K562 (cell line): Measurements from ENCODE around the gene KLHL6. TPM values are rescaled to one million over a fixed set of nuclear protein-coding genes. Genes with fewer than 3 reads are reported as not detected.
A peak's percentile ranks its signal among the peaks of the same experiment; 100 is the strongest.

Experiments used
- ATAC-seq: fragments of 200-7000 bp; cut with Tn5 transposase; 3 replicates; pipeline ENCODE4 v1.9.1; 2020; ENCODE audit warnings: moderate library complexity
- BruUV-seq: library from RNA; stranded (reverse); fragments of 400-500 nt; replicated peaks from 2 replicates; lab custom pipeline; 2021; lab: Mats Ljungman, UMichigan
- CTCF ChIA-PET: fragments of 300-600 bp; formaldehyde crosslinking; extraction: SDS; loops from one replicate; lab custom pipeline; 2021; ENCODE audit warnings: low intra/inter-chr PET ratio; lab: Yijun Ruan, JAX
- POLR2A ChIA-PET: fragments of 300-600, 350-650 bp; sonication (Branson Sonifier 250); formaldehyde crosslinking; extraction: SDS; loops from one replicate; lab custom pipeline; 2021; ENCODE audit warnings: antibody characterized with exemption, inconsistent platforms; lab: Yijun Ruan, JAX
- DNase-seq, 4 experiments: peaks; one replicate each; pipeline versions ENCODE4 v3.0.0 to v3.0.0-alpha.2; 2011 to 2018; ENCODE audit warnings: low spot score in 3 of 4, mixed read lengths in 3 of 4; ENCODE audit errors: extremely low read depth in 1 of 4
- FAIRE-seq: peaks from 2 replicates; lab custom pipeline; 2011; peaks lifted over from hg19 to GRCh38; lab: Jason Lieb, UNC
- H2AFZ ChIP-seq: 2 replicates; pipeline ENCODE4 v1.6.0; 2011; ENCODE audit warnings: low read depth, low read length, control low read depth, inconsistent platforms
- H3K27ac ChIP-seq: fragments of 200-600 bp; 3 replicates; pipeline ENCODE4 v1.8.0; 2011; ENCODE audit warnings: low read depth, mild to moderate bottlenecking, control low read depth, inconsistent platforms, low read length, moderate library complexity, mixed read lengths; ENCODE audit errors: extremely low read depth
- H3K27me3 ChIP-seq, 2 experiments: fragments of 300-600 bp in 1 of 2; 2 replicates in 1 of 2; 3 replicates in 1 of 2; pipeline versions ENCODE4 v1.6.0 to v1.8.0; 2011; ENCODE audit warnings: inconsistent platforms in 2 of 2, low read length in 2 of 2, mild to moderate bottlenecking in 1 of 2, mixed read lengths in 1 of 2, moderate library complexity in 1 of 2; ENCODE audit not compliant: control insufficient read depth in 2 of 2, insufficient read depth in 2 of 2
- H3K36me3 ChIP-seq: fragments of 300-600 bp; 3 replicates; pipeline ENCODE4 v1.8.0; 2011; ENCODE audit warnings: mild to moderate bottlenecking, low read length, inconsistent platforms; ENCODE audit not compliant: control insufficient read depth, insufficient read depth
- H3K4me1 ChIP-seq, 2 experiments: fragments of 200-600 bp in 1 of 2; replicated peaks in 1 of 2; 2 replicates in 1 of 2; 3 replicates in 1 of 2; pipeline versions ENCODE4 v1.5.1 to v1.8.0; 2011; ENCODE audit warnings: inconsistent platforms in 2 of 2, low read length in 2 of 2, mild to moderate bottlenecking in 1 of 2, mixed read lengths in 1 of 2, moderate library complexity in 1 of 2; ENCODE audit not compliant: control insufficient read depth in 2 of 2, insufficient read depth in 2 of 2
- H3K4me2 ChIP-seq: 2 replicates; pipeline ENCODE4 v1.6.1; 2011; ENCODE audit warnings: low read length, control low read depth, inconsistent platforms, mixed read lengths; ENCODE audit not compliant: insufficient read depth
- H3K4me3 ChIP-seq: fragments of 200-600 bp; sonication (generic), shearing (Covaris generic); 2 replicates; pipeline ENCODE4 v1.5.1; 2016; ENCODE audit warnings: control low read depth, inconsistent platforms
- H3K79me2 ChIP-seq: fragments of 200-600 bp; 3 replicates; pipeline ENCODE4 v1.8.0; 2011; ENCODE audit warnings: low read length, inconsistent platforms; ENCODE audit not compliant: control insufficient read depth, insufficient read depth
- H3K9ac ChIP-seq, 2 experiments: 2 replicates each; pipeline versions ENCODE4 v1.6.0 to v1.6.1; 2011; ENCODE audit warnings: low read depth in 2 of 2, low read length in 2 of 2, control low read depth in 1 of 2, inconsistent platforms in 1 of 2, mild to moderate bottlenecking in 1 of 2, mixed read lengths in 1 of 2; ENCODE audit not compliant: insufficient read depth in 1 of 2
- H3K9me1 ChIP-seq: one replicate; pipeline ENCODE4 v1.6.0; 2011; ENCODE audit warnings: inconsistent platforms, mild to moderate bottlenecking, low read length, moderate library complexity; ENCODE audit not compliant: control insufficient read depth, insufficient read depth
- H3K9me3 ChIP-seq: replicated peaks from 2 replicates; pipeline ENCODE4 v1.5.1; 2011; ENCODE audit warnings: low read depth, low read length, inconsistent platforms; ENCODE audit not compliant: control insufficient read depth, insufficient read depth
- H4K20me1 ChIP-seq: replicated peaks from 2 replicates; pipeline ENCODE4 v1.6.1; 2011; ENCODE audit warnings: low read length, inconsistent platforms, mixed read lengths; ENCODE audit not compliant: control insufficient read depth, insufficient read depth
- ATF3 ChIP-seq, 2 experiments: fragments of 450-650 bp in 1 of 2; sonication (generic) in 1 of 2; formaldehyde crosslinking in 1 of 2; IDR thresholded peaks in 1 of 2; conservative IDR thresholded peaks in 1 of 2; 2 replicates each; pipeline versions ENCODE4 v1.6.1 to v1.8.1; 2016 to 2023; ENCODE audit warnings: mild to moderate bottlenecking in 2 of 2, moderate library complexity in 2 of 2, inconsistent platforms in 1 of 2, missing genetic modification reagents in 1 of 2
- CEBPB ChIP-seq: fragments of 450-650 bp; IDR thresholded peaks from 2 replicates; pipeline ENCODE4 v1.6.1; 2016; ENCODE audit warnings: missing genetic modification characterization, missing compliant biosample characterization
- CEBPG ChIP-seq, 3 experiments: fragments of 200-800 bp in 1 of 3; sonication (Bioruptor generic) in 1 of 3; sonication (generic) in 1 of 3; formaldehyde crosslinking in 1 of 3; IDR thresholded peaks in 2 of 3; conservative IDR thresholded peaks in 1 of 3; 2 replicates each; pipeline versions ENCODE4 v1.6.1 to v1.8.0; 2016 to 2022; ENCODE audit warnings: missing compliant biosample characterization in 2 of 3, missing genetic modification characterization in 2 of 3, mild to moderate bottlenecking in 1 of 3, missing genetic modification reagents in 1 of 3
- KAT2B ChIP-seq: IDR thresholded peaks from one replicate; pipeline ENCODE4 v1.6.1; 2012; ENCODE audit warnings: low read depth, mild to moderate bottlenecking, control low read depth, inconsistent platforms, low read length, moderate library complexity
- NR2C2 ChIP-seq, 2 experiments: fragments of 200-800 bp in 1 of 2; sonication (Bioruptor generic) in 1 of 2; sonication (generic) in 1 of 2; formaldehyde crosslinking in 1 of 2; IDR thresholded peaks; 2 replicates each; pipeline versions ENCODE4 v1.6.1 to v1.8.0; 2016 to 2022; ENCODE audit warnings: mild to moderate bottlenecking in 1 of 2, missing compliant biosample characterization in 1 of 2, missing genetic modification characterization in 1 of 2, missing genetic modification reagents in 1 of 2
- POLR2B ChIP-seq: fragments of 450-650 bp; IDR thresholded peaks from 2 replicates; pipeline ENCODE4 v1.6.1; 2018; ENCODE audit warnings: low read depth; ENCODE audit not compliant: partially characterized antibody
- TRIM24 ChIP-seq, 2 experiments: fragments of 450-650 bp; IDR thresholded peaks; 2 replicates each; pipeline ENCODE4 v1.6.1; 2016
- ZNF644 ChIP-seq: fragments of 200-800 bp; sonication (Bioruptor generic); IDR thresholded peaks from 2 replicates; pipeline ENCODE4 v1.6.1; 2016; ENCODE audit warnings: low read depth, missing genetic modification characterization, missing compliant biosample characterization
- WGBS: fragments of 100-300 bp; shearing (Covaris generic); methylation state at CpG from one replicate; pipeline ENCODE4 v1.1.6; 2016; ENCODE audit warnings: low coverage, mixed read lengths; ENCODE audit not compliant: insufficient coverage; ENCODE audit errors: missing lambda C conversion rate; 5-methylcytosine and 5-hydroxymethylcytosine counted together
- in situ Hi-C: fragments of 300-500 bp; cut with MboI; formaldehyde crosslinking; loops from 4 replicates; pipeline ENCODE4 v1.15.0; 2018; ENCODE audit warnings: inconsistent platforms, mixed read lengths
- intact Hi-C: fragments of 100-400 bp; cut with micrococcal nuclease; formaldehyde crosslinking; loops from 2 replicates; pipeline ENCODE4 v1.14.2; 2022
- polyA plus RNA-seq, 8 experiments: library from polyadenylated mRNA; depleted of rRNA in 4 of 8; stranded (reverse) in 5 of 8; unstranded in 3 of 8; fragments of >200 nt; fragmentation: Nextera tagmentation in 2 of 8; fragmentation: Illumina TruSeq in 1 of 8; extraction: Ambion mirVana in 2 of 8; extraction: Trizol in 1 of 8; gene quantifications; 2 replicates each; pipeline versions ENCODE4 v1.2.1 to v1.2.3, GENCODE V29; 2011 to 2014; ENCODE audit warnings: inconsistent platforms in 1 of 8, missing spikeins in 1 of 8
- total RNA-seq, 7 experiments: library from RNA; depleted of rRNA in 6 of 7; stranded (reverse); fragments of >200 nt in 6 of 7; fragmentation: Illumina TruSeq in 2 of 7; extraction: Trizol in 2 of 7; gene quantifications; 2 replicates each; pipeline versions ENCODE4 v1.2.1 to v1.2.3, GENCODE V29; 2011 to 2021; ENCODE audit warnings: low replicate concordance in 1 of 7
- TF ChIP-seq, protein P1 (sequence below): sonication (generic); formaldehyde crosslinking; IDR thresholded peaks from 2 replicates; pipeline ENCODE4 v1.8.1; 2022; ENCODE audit warnings: missing genetic modification reagents
- TF ChIP-seq, protein P2 (sequence below): fragments of 150-350 bp; IDR thresholded peaks from 2 replicates; pipeline ENCODE4 v1.6.1; 2014; ENCODE audit warnings: low read depth, mild to moderate bottlenecking, low read length, borderline replicate concordance

KLHL6 gene
- total and polyA plus RNA-seq, 9 of the 15 experiments (the other 6 are each of a cell fraction or from before 2014, with no cell fraction given), result 0.18 to 2.1 (median 1.4) TPM

GRCh38 chr3:183504597-183504996 is 50.9 kb downstream of the KLHL6 start:
- H3K36me3 ChIP-seq, result no peaks in the 10 kb centered on the region
- H4K20me1 ChIP-seq, result no peaks in the 10 kb centered on the region
- H3K27me3 ChIP-seq, result no peaks in the 10 kb centered on the region
- BruUV-seq, result no TSS peak
- no peak overlapping the region for H3K9ac ChIP-seq
- H2AFZ ChIP-seq, result no peak overlapping the region
- H3K4me3 ChIP-seq, result no peak overlapping the region
- H3K4me2 ChIP-seq, result no peak overlapping the region
- H3K79me2 ChIP-seq, result no peaks in the 10 kb centered on the region
- TF ChIP-seq KAT2B (no peak), NR2C2 (CRISPR knock-in tag; IDR thresholded peaks at IDR 0.05) (no peak), NR2C2 (tag; IDR thresholded peaks at IDR 0.05) (no peak), ZNF644 (tag) (no peak), POLR2B (no peak), CEBPB (tag) (peak; percentile 26; the same call in 1 of the 2 replicates), CEBPG (CRISPR knock-in tag; IDR thresholded peaks at IDR 0.05) (no peak), CEBPG (tag; conservative IDR thresholded peaks at IDR 0.05 in 1 of 2, IDR thresholded peaks at IDR 0.05 in 1 of 2) (peak; percentile 52 to 79), TRIM24 (IDR thresholded peaks at IDR 0.05) (peak; percentile 62 to 78; a peak in 2 of 4 replicates), ATF3 (IDR thresholded peaks at IDR 0.05) (peak; percentile 74), ATF3 (CRISPR knock-in tag; conservative IDR thresholded peaks at IDR 0.05) (no peak)
- TF ChIP-seq, protein P1, sequence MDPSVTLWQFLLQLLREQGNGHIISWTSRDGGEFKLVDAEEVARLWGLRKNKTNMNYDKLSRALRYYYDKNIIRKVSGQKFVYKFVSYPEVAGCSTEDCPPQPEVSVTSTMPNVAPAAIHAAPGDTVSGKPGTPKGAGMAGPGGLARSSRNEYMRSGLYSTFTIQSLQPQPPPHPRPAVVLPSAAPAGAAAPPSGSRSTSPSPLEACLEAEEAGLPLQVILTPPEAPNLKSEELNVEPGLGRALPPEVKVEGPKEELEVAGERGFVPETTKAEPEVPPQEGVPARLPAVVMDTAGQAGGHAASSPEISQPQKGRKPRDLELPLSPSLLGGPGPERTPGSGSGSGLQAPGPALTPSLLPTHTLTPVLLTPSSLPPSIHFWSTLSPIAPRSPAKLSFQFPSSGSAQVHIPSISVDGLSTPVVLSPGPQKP (CRISPR knock-in tag), result no peak
- TF ChIP-seq, protein P2, sequence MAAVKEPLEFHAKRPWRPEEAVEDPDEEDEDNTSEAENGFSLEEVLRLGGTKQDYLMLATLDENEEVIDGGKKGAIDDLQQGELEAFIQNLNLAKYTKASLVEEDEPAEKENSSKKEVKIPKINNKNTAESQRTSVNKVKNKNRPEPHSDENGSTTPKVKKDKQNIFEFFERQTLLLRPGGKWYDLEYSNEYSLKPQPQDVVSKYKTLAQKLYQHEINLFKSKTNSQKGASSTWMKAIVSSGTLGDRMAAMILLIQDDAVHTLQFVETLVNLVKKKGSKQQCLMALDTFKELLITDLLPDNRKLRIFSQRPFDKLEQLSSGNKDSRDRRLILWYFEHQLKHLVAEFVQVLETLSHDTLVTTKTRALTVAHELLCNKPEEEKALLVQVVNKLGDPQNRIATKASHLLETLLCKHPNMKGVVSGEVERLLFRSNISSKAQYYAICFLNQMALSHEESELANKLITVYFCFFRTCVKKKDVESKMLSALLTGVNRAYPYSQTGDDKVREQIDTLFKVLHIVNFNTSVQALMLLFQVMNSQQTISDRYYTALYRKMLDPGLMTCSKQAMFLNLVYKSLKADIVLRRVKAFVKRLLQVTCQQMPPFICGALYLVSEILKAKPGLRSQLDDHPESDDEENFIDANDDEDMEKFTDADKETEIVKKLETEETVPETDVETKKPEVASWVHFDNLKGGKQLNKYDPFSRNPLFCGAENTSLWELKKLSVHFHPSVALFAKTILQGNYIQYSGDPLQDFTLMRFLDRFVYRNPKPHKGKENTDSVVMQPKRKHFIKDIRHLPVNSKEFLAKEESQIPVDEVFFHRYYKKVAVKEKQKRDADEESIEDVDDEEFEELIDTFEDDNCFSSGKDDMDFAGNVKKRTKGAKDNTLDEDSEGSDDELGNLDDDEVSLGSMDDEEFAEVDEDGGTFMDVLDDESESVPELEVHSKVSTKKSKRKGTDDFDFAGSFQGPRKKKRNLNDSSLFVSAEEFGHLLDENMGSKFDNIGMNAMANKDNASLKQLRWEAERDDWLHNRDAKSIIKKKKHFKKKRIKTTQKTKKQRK, result no peak
- no peak for DNase-seq
- no peak for FAIRE-seq
- 31% methylated on average over 1 of the region's 1 CpG for WGBS
- in situ Hi-C loops (no loop called here), intact Hi-C loops (no loop called here)
- ATAC-seq, result no peak
- ChIA-PET CTCF (no interaction called here), POLR2A (interaction anchor here (1.0 kb wide), 1 partner anchor 12 kb away, joined by 3 read pairs; no protein-coding TSS in a partner anchor)
- H3K27ac ChIP-seq, result no peak overlapping the region
- H3K9me1 ChIP-seq, result no peaks in the 10 kb centered on the region
- no peaks in the 10 kb centered on the region; the same call in 1 of the 2 replicates for H3K9me3 ChIP-seq
- peaks cover 0 to 8% of the 10 kb centered on the region in 2 experiments; a peak in 4 of 5 replicates for H3K4me1 ChIP-seq
